Tibial nerve (tissue), 3 donors: ENCODE measurements around the gene GDF10.

Experiments
- CTCF ChIP-seq, 5 experiments: fragments of 200-600 bp in 3 of 5; fragments of 450-650 bp in 2 of 5; sonication (generic) in 3 of 5; IDR thresholded peaks; one replicate each; pipeline ENCODE4 v1.5.1; 2016 to 2019; ENCODE audit warnings: antibody characterized with exemption in 5 of 5, mild to moderate bottlenecking in 3 of 5, moderate library complexity in 2 of 5
- POLR2A ChIP-seq, 2 donors: fragments of 450-650 bp; IDR thresholded peaks; one replicate each; pipeline ENCODE4 v1.6.1; 2017; ENCODE audit warnings: antibody characterized with exemption in 2 of 2, mild to moderate bottlenecking in 2 of 2, moderate library complexity in 2 of 2

DNA sequence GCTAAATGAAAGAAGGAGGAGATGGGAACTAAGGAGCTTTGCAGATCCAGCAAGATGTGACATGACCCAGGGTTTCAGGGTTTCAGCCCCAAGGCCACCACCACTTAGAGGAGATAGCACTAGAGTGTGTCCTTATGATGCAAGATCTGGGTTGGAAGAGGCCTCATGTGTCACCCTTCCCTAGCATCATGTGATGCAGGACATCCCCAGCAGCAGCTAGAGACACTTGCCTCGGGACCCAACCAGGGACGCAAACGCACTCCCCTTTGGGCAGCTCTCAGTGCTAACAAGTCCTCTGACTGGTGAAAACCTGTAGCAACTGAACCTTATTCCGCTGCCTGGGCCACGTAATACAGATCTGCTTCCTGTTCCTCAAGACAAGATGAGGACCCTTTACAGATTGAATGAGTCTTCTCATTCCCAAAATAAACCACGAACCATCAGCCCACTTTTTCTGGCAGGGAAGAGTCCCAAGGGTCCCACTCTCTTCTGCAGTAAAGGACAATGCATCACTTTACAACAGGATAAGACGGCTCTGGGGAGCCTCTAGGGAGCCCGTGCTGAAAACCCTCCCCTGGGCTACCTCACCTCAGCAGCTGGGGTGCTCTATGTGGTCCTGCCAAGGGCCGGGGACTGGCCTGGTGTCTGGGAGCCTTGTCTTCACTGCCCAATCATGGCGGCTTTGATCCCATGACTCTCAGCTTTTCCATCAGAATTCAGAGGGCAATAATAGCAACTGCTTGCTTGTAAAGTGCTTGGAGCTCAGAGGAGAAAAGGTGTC, 44.8 kb upstream of the GDF10 start:
- TF ChIP-seq POLR2A (IDR thresholded peaks at IDR 0.05) = no peak
- TF ChIP-seq CTCF (IDR thresholded peaks at IDR 0.05) = no peak
